Mesenchymal stem cell (in vitro differentiated cells and primary cell): ENCODE results near the gene PTCSC3.

Source experiments
- DNase-seq: peaks from one replicate; pipeline ENCODE4 v3.0.0-alpha.2; 2013
- H2AFZ ChIP-seq: one replicate; pipeline ENCODE4 v1.6.1; 2013; ENCODE audit warnings: low read depth, mild to moderate bottlenecking, control low read depth, inconsistent platforms, low read length, moderate library complexity
- H2AK5ac ChIP-seq: 2 replicates; pipeline ENCODE4 v1.6.1; 2013; ENCODE audit warnings: low read length, moderate library complexity, mild to moderate bottlenecking, inconsistent platforms; ENCODE audit not compliant: severe bottlenecking
- H2BK120ac ChIP-seq: one replicate; pipeline ENCODE4 v1.6.1; 2013; ENCODE audit warnings: low read depth, mild to moderate bottlenecking, inconsistent platforms, low read length, moderate library complexity
- H2BK12ac ChIP-seq, 2 experiments: one replicate each; pipeline ENCODE4 v1.6.1; 2013; ENCODE audit warnings: inconsistent platforms in 2 of 2, low read length in 2 of 2, mild to moderate bottlenecking in 2 of 2, moderate library complexity in 2 of 2, control low read depth in 1 of 2
- H2BK15ac ChIP-seq: one replicate; pipeline ENCODE4 v1.6.1; 2013; ENCODE audit warnings: mild to moderate bottlenecking, low read depth, inconsistent platforms; ENCODE audit not compliant: poor library complexity, severe bottlenecking
- H2BK5ac ChIP-seq: 2 replicates; pipeline ENCODE4 v1.6.1; 2013; ENCODE audit warnings: low read depth, mild to moderate bottlenecking, low read length, control low read depth, inconsistent platforms; ENCODE audit not compliant: poor library complexity, severe bottlenecking
- H3K14ac ChIP-seq, 2 experiments: one replicate each; pipeline ENCODE4 v1.6.1; 2013; ENCODE audit warnings: inconsistent platforms in 2 of 2, low read length in 2 of 2, control low read depth in 1 of 2, mild to moderate bottlenecking in 1 of 2, moderate library complexity in 1 of 2
- H3K18ac ChIP-seq, 2 experiments: one replicate each; pipeline ENCODE4 v1.6.1; 2013; ENCODE audit warnings: inconsistent platforms in 2 of 2, low read length in 2 of 2, control low read depth in 1 of 2, low read depth in 1 of 2, mild to moderate bottlenecking in 1 of 2
- H3K23ac ChIP-seq, 2 experiments: one replicate each; pipeline ENCODE4 v1.6.1; 2013; ENCODE audit warnings: inconsistent platforms in 2 of 2, low read length in 2 of 2, mild to moderate bottlenecking in 2 of 2, moderate library complexity in 2 of 2, control low read depth in 1 of 2
- H3K27ac ChIP-seq: 2 replicates; pipeline ENCODE4 v1.5.1; 2013; ENCODE audit warnings: mild to moderate bottlenecking, moderate library complexity, low read length, control low read depth, inconsistent platforms; ENCODE audit not compliant: poor library complexity, severe bottlenecking
- H3K27me3 ChIP-seq, 2 experiments: 2 replicates each; pipeline versions ENCODE4 v1.6.1 to v1.7.0; 2013; ENCODE audit warnings: low read length in 2 of 2, mild to moderate bottlenecking in 2 of 2, moderate library complexity in 2 of 2, control low read depth in 1 of 2, inconsistent platforms in 1 of 2; ENCODE audit not compliant: control insufficient read depth in 1 of 2, insufficient read depth in 1 of 2
- H3K36me3 ChIP-seq, 2 experiments: 2 replicates each; pipeline versions ENCODE4 v1.6.1 to v1.7.0; 2013; ENCODE audit warnings: low read length in 2 of 2, control low read depth in 1 of 2, inconsistent platforms in 1 of 2, low read depth in 1 of 2, mild to moderate bottlenecking in 1 of 2; ENCODE audit not compliant: insufficient read depth in 2 of 2, control insufficient read depth in 1 of 2
- H3K4ac ChIP-seq, 2 experiments: one replicate each; pipeline ENCODE4 v1.6.1; 2013; ENCODE audit warnings: inconsistent platforms in 2 of 2, low read length in 2 of 2, mild to moderate bottlenecking in 2 of 2, moderate library complexity in 2 of 2, control low read depth in 1 of 2, low read depth in 1 of 2
- H3K4me1 ChIP-seq: 2 replicates; pipeline ENCODE4 v1.6.1; 2013; ENCODE audit warnings: low read depth, low read length, control low read depth; ENCODE audit not compliant: control insufficient read depth, insufficient read depth
- H3K4me2 ChIP-seq: 2 replicates; pipeline ENCODE4 v1.6.1; 2013; ENCODE audit warnings: low read length, mild to moderate bottlenecking, inconsistent platforms; ENCODE audit not compliant: poor library complexity, severe bottlenecking
- H3K4me3 ChIP-seq, 2 experiments: 2 replicates each; pipeline versions ENCODE4 v1.5.1 to v1.7.0; 2013; ENCODE audit warnings: low read length in 2 of 2, mild to moderate bottlenecking in 2 of 2, control low read depth in 1 of 2, low read depth in 1 of 2; ENCODE audit not compliant: insufficient read depth in 1 of 2
- H3K79me1 ChIP-seq: replicated peaks from 2 replicates; pipeline ENCODE4 v1.6.1; 2013; ENCODE audit warnings: mild to moderate bottlenecking, control low read depth, low read length, inconsistent platforms; ENCODE audit not compliant: poor library complexity, severe bottlenecking
- H3K9ac ChIP-seq: 2 replicates; pipeline ENCODE4 v1.7.0; 2013; ENCODE audit warnings: mild to moderate bottlenecking, low read length, moderate library complexity
- H3K9me3 ChIP-seq: 2 replicates; pipeline ENCODE4 v1.7.0; 2013; ENCODE audit warnings: mild to moderate bottlenecking, low read length; ENCODE audit not compliant: control insufficient read depth
- H4K8ac ChIP-seq: one replicate; pipeline ENCODE4 v1.6.1; 2013; ENCODE audit warnings: inconsistent platforms, mild to moderate bottlenecking, low read length, moderate library complexity
- H4K91ac ChIP-seq: one replicate; pipeline ENCODE4 v1.6.1; 2013; ENCODE audit warnings: mild to moderate bottlenecking, low read length, inconsistent platforms
- WGBS: methylation state at CpG from one replicate; pipeline ENCODE4 v1.1.7; 2013; ENCODE audit warnings: mixed read lengths; 5-methylcytosine and 5-hydroxymethylcytosine counted together

PTCSC3 gene

DNA sequence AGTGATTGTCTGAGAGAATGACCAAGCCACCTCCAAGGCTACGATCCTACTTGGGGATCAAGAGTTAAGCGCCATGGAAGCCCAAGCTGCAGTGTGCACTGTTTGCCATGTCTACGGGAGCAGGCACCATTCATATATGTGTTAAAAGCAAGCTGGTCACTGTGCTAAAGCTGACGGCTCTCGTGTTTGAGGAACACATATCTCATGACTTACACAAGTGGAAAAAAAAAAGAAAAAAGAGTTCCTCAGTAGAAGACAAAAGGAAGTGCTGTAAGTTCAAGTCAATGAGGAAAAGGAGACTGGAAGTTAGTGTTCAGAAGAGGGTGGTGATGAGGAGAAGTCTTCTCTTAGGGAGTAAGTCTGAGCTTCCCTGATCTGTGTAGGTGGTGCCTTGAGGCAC, 4.9 kb upstream of the PTCSC3 start:
- H2BK120ac ChIP-seq: no peak overlapping the region

DNA sequence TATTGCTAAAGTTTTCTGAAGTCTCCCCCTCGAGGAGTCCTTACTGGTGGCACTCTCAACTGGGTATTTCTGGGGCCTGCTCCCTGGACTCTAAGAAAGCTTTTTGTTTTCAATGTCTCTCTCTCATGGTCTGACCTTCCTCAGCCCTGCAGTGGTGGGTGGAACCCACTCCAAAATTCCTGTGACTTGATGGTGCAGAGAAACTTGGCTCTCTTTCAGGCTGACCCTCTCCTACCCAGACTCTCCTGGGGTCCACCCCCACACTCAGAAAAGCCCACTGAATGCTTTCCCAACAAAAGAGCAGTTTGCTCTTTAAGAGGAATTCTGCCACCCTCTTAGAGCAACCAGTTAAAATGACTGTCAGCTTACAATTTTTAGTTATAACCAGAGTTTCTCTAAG, 967 bp upstream of the PTCSC3 start:
- no peak overlapping the region for H3K23ac ChIP-seq
- H3K4me3 ChIP-seq: no peak overlapping the region
- no peaks in the 10 kb centered on the region for H3K79me1 ChIP-seq
- H2AFZ ChIP-seq: no peak overlapping the region
- DNase-seq: no peak
- H3K36me3 ChIP-seq: no peaks in the 10 kb centered on the region
- H4K8ac ChIP-seq: no peak overlapping the region
- no peak overlapping the region for H2AK5ac ChIP-seq
- 16% methylated on average over 1 of the region's 1 CpG for WGBS
- H3K4ac ChIP-seq: no peak overlapping the region
- H3K14ac ChIP-seq: no peak overlapping the region
- no peak overlapping the region for H3K9ac ChIP-seq
- no peaks in the 10 kb centered on the region for H3K9me3 ChIP-seq
- H2BK120ac ChIP-seq: no peak overlapping the region
- no peak overlapping the region for H2BK15ac ChIP-seq
- H3K27me3 ChIP-seq: peaks cover 0 to 7% of the 10 kb centered on the region in 2 experiments
- peaks cover 1% of the 10 kb centered on the region for H3K4me1 ChIP-seq
- H4K91ac ChIP-seq: no peak overlapping the region
- H3K4me2 ChIP-seq: no peak overlapping the region
- no peak overlapping the region for H3K18ac ChIP-seq
- no peak overlapping the region for H2BK5ac ChIP-seq
- no peak overlapping the region for H2BK12ac ChIP-seq
- no peak overlapping the region for H3K27ac ChIP-seq

More for the DNA sequence above, 4.9 kb upstream of the PTCSC3 start:
- Histone ChIP-seq H3K27ac (no peak overlapping the region), H3K79me1 (no peaks in the 10 kb centered on the region), H4K8ac (no peak overlapping the region), H3K14ac (no peak overlapping the region), H2BK15ac (no peak overlapping the region), H3K4me3 (no peak overlapping the region), H2BK5ac (no peak overlapping the region), H3K4ac (no peak overlapping the region), H3K23ac (no peak overlapping the region), H2AK5ac (no peak overlapping the region), H2BK12ac (no peak overlapping the region), H3K27me3 (no peaks in the 10 kb centered on the region), H3K4me2 (no peak overlapping the region), H3K36me3 (no peaks in the 10 kb centered on the region), H4K91ac (no peak overlapping the region), H3K9me3 (no peaks in the 10 kb centered on the region), H3K18ac (no peak overlapping the region), H2AFZ (no peak overlapping the region), H3K9ac (no peak overlapping the region), H3K4me1 (peaks cover 1% of the 10 kb centered on the region)
- 91% methylated on average over 5 of the region's 5 CpGs for WGBS
- no peak for DNase-seq

DNA sequence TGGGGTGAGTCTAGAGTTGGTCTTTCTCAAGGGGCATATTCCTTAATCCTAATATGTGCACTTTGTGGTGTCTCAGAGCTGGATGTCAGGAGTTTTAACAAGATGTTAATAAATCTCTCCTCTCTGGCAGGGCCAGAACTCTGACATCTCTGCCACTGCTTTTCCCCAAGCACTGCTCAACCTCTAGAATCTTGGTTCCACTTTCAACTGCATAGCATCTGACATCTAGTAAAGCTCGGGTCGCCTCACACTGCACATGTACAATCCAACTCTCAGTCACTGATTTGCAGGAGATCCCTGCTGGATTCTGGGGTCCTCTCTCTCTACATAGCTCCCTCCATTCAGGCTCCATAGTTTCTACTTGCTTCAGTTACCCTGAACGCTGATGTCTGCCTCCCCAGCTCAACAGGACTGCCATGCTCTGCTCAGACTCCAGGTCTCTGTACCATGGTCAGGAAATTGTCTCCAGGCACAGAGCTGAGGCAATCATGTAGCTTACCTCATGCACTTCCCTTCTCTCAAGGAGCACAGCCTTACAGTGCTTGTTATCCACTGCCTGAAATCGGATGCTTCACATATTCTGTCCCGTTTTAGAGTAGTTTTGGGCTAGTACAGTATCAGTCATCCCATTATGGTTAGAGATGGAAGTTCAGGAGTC, 1.6 kb downstream of the PTCSC3 start:
- no peak for DNase-seq
- H3K9ac ChIP-seq: no peak overlapping the region

DNA sequence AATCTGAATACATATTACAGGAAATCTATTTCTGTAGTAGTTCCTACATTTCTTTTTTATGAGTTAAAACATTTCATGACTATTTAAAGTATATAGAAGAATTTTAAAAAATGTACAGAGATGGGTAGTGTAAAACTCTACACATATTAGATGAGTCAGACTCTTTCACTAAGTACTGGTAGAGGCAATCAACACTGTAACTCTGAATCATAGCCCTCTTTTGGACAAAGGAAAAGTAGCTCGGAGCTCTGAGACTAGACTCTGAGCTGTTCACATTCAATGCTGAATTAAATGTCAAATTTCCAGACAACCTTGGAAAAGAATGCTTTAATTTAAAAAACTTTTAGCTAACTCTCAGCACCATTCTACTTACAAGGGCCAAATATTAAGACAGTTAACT, 3.4 kb downstream of the PTCSC3 start:
- Histone ChIP-seq H2AK5ac (no peak overlapping the region), H3K79me1 (no peaks in the 10 kb centered on the region), H2BK15ac (no peak overlapping the region), H3K27me3 (peaks cover 6 to 13% of the 10 kb centered on the region in 2 experiments), H3K27ac (no peak overlapping the region), H4K8ac (no peak overlapping the region), H3K14ac (no peak overlapping the region), H3K4ac (no peak overlapping the region), H3K4me2 (no peak overlapping the region), H3K23ac (no peak overlapping the region), H3K4me1 (no peaks in the 10 kb centered on the region), H2BK120ac (no peak overlapping the region), H2AFZ (no peak overlapping the region), H3K9ac (no peak overlapping the region), H2BK12ac (no peak overlapping the region), H3K4me3 (no peak overlapping the region), H3K36me3 (no peaks in the 10 kb centered on the region), H3K18ac (no peak overlapping the region), H2BK5ac (no peak overlapping the region), H4K91ac (no peak overlapping the region), H3K9me3 (no peaks in the 10 kb centered on the region)
- no peak for DNase-seq
- 94% methylated on average over 1 of the region's 1 CpG for WGBS

More for the DNA sequence above, 1.6 kb downstream of the PTCSC3 start:
- no peak overlapping the region for H4K8ac ChIP-seq
- peaks cover 0 to 7% of the 10 kb centered on the region in 2 experiments for H3K27me3 ChIP-seq
- no peak overlapping the region for H2AK5ac ChIP-seq
- H3K79me1 ChIP-seq: no peaks in the 10 kb centered on the region
- no peak overlapping the region for H3K23ac ChIP-seq
- H3K36me3 ChIP-seq: no peaks in the 10 kb centered on the region
- no peak overlapping the region for H3K4me3 ChIP-seq
- no peak overlapping the region for H2BK15ac ChIP-seq
- no peak overlapping the region for H3K4ac ChIP-seq
- H4K91ac ChIP-seq: no peak overlapping the region
- H2BK120ac ChIP-seq: no peak overlapping the region
- WGBS: 87% methylated on average over 4 of the region's 5 CpGs
- no peak overlapping the region for H3K4me2 ChIP-seq
- H3K27ac ChIP-seq: no peak overlapping the region
- peaks cover 1% of the 10 kb centered on the region for H3K4me1 ChIP-seq
- no peak overlapping the region for H2BK5ac ChIP-seq
- H2AFZ ChIP-seq: no peak overlapping the region
- H3K9me3 ChIP-seq: no peaks in the 10 kb centered on the region
- H3K14ac ChIP-seq: no peak overlapping the region
- no peak overlapping the region for H3K18ac ChIP-seq
- H2BK12ac ChIP-seq: no peak overlapping the region
